ENCODE results near the gene MUC5AC. TPM values are rescaled to one million over a fixed set of nuclear protein-coding genes. Genes with fewer than 3 reads are reported as not detected.

MUC5AC gene
- total and polyA plus RNA-seq, 5 donors, result not detected

GRCh38 chr11:1196516-1197391 is 39.0 kb downstream of the MUC5AC start:
- no peaks in the 10 kb centered on the region for H3K4me1 ChIP-seq (ENCODE audit: control insufficient read depth, insufficient read depth, low read length)
- H3K4me3 ChIP-seq (ENCODE audit: low read length), result no peak overlapping the region
- 77% methylated on average over 28 of the region's 28 CpGs for WGBS
- no peaks in the 10 kb centered on the region for H3K27me3 ChIP-seq (ENCODE audit: control insufficient read depth, insufficient read depth)
- ATAC-seq (no peak), DNase-seq (no peak)
- H3K9me3 ChIP-seq (ENCODE audit: control insufficient read depth, low read length), result no peaks in the 10 kb centered on the region
- intact Hi-C loops (cut with DNase I), result loop anchor here in 1 of 4 donors (10.0 kb wide), 1 partner anchor 228 kb away; no protein-coding TSS in a partner anchor
- no peak overlapping the region for H3K27ac ChIP-seq (ENCODE audit: low read length)

GRCh38 chr11:1197431-1197885 is 39.7 kb downstream of the MUC5AC start:
- H3K27ac ChIP-seq (ENCODE audit: low read length), result no peak overlapping the region
- no peaks in the 10 kb centered on the region for H3K4me1 ChIP-seq (ENCODE audit: control insufficient read depth, insufficient read depth, low read length)
- ATAC-seq (no peak), DNase-seq (no peak)
- 81% methylated on average over 29 of the region's 29 CpGs for WGBS
- intact Hi-C loops (cut with DNase I), result loop anchor here in 1 of 4 donors (10.0 kb wide), 1 partner anchor 227 kb away; no protein-coding TSS in a partner anchor
- H3K27me3 ChIP-seq (ENCODE audit: control insufficient read depth, insufficient read depth), result no peaks in the 10 kb centered on the region
- no peak overlapping the region for H3K4me3 ChIP-seq (ENCODE audit: low read length)
- no peaks in the 10 kb centered on the region for H3K9me3 ChIP-seq (ENCODE audit: control insufficient read depth, low read length)

- no peak for DNase-seq
- no peaks in the 10 kb centered on the region for H3K27me3 ChIP-seq (ENCODE audit: control insufficient read depth, insufficient read depth)
Observed at GRCh38 chr11:1197886-1198560, 40.3 kb downstream of the MUC5AC start.

DNA sequence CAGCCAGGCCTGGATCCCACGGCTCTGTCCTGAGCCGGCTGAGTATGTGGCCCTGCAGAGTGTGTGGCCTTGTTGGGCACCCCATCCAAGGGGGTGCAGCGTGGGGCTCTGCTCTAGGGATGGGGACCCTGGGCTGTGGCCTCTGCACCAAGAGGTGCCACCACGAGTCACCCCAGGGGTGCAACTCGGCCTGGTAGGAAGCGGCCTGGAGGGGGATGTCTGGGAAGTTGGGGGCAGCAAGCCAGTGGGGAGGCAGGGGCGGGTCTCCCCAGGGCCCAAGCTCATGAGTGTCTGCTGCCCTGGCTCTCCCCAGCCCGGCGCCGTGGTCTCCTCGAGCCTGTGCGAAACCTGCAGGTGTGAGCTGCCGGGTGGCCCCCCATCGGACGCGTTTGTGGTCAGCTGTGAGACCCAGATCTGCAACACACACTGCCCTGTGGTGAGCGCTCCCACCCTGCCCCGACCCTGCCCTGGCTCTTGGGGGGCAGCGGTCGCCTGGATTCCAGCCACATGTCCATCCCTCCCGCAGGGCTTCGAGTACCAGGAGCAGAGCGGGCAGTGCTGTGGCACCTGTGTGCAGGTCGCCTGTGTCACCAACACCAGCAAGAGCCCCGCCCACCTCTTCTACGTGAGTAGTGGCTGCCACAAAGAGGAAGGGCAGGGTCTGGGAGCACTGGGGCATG is 40.9 kb downstream of the MUC5AC start:
- Histone ChIP-seq H3K27me3 (ENCODE audit: control insufficient read depth, insufficient read depth) (no peaks in the 10 kb centered on the region), H3K4me3 (ENCODE audit: low read length) (no peak overlapping the region), H3K9me3 (ENCODE audit: control insufficient read depth, low read length) (no peaks in the 10 kb centered on the region), H3K27ac (ENCODE audit: low read length) (no peak overlapping the region), H3K4me1 (ENCODE audit: control insufficient read depth, insufficient read depth, low read length) (no peaks in the 10 kb centered on the region)
- DNase-seq, result peak in 1 of 3 donors; percentile 52
- WGBS, result 79% methylated on average over 26 of the region's 26 CpGs
- intact Hi-C loops (cut with DNase I), result loop anchor here in 1 of 4 donors (10.0 kb wide), 1 partner anchor 226 kb away; no protein-coding TSS in a partner anchor
- no peak for ATAC-seq

More at GRCh38 chr11:1197886-1198560, 40.3 kb downstream of the MUC5AC start:
- Histone ChIP-seq H3K4me3 (ENCODE audit: low read length) (no peak overlapping the region), H3K4me1 (ENCODE audit: control insufficient read depth, insufficient read depth, low read length) (no peaks in the 10 kb centered on the region), H3K9me3 (ENCODE audit: control insufficient read depth, low read length) (no peaks in the 10 kb centered on the region), H3K27ac (ENCODE audit: low read length) (no peak overlapping the region)
- intact Hi-C loops (cut with DNase I), result loop anchor here in 1 of 4 donors (10.0 kb wide), 1 partner anchor 227 kb away; no protein-coding TSS in a partner anchor
- no peak for ATAC-seq
- WGBS, result 71% methylated on average over 33 of the region's 33 CpGs

GRCh38 chr11:1199241-1199750 is 41.5 kb downstream of the MUC5AC start:
- no peaks in the 10 kb centered on the region for H3K9me3 ChIP-seq (ENCODE audit: control insufficient read depth, low read length)
- H3K4me1 ChIP-seq (ENCODE audit: control insufficient read depth, insufficient read depth, low read length), result no peaks in the 10 kb centered on the region
- no peak for ATAC-seq
- H3K27ac ChIP-seq (ENCODE audit: low read length), result no peak overlapping the region
- no peak overlapping the region for H3K4me3 ChIP-seq (ENCODE audit: low read length)
- 71% methylated on average over 27 of the region's 27 CpGs for WGBS
- no peak for DNase-seq
- intact Hi-C loops (cut with DNase I), result loop anchor here in 1 of 4 donors (10.0 kb wide), 1 partner anchor 226 kb away; no protein-coding TSS in a partner anchor
- no peaks in the 10 kb centered on the region for H3K27me3 ChIP-seq (ENCODE audit: control insufficient read depth, insufficient read depth)

- WGBS, result 70% methylated on average over 47 of the region's 47 CpGs
- no peak overlapping the region for H3K27ac ChIP-seq (ENCODE audit: low read length)
- no peak for DNase-seq
- no peaks in the 10 kb centered on the region for H3K4me1 ChIP-seq (ENCODE audit: control insufficient read depth, insufficient read depth, low read length)
- intact Hi-C loops (cut with DNase I), result loop anchor here (5.0 to 10.0 kb wide), 4 partner anchors 225 to 372 kb away; partner anchors contain the start of gene DUSP8 (in 2 of the 4)
- H3K9me3 ChIP-seq (ENCODE audit: control insufficient read depth, low read length), result no peaks in the 10 kb centered on the region
- H3K4me3 ChIP-seq (ENCODE audit: low read length), result no peak overlapping the region
- no peak for ATAC-seq
- H3K27me3 ChIP-seq (ENCODE audit: control insufficient read depth, insufficient read depth), result no peaks in the 10 kb centered on the region
Observed at GRCh38 chr11:1199751-1200610, 42.2 kb downstream of the MUC5AC start.

- no peaks in the 10 kb centered on the region for H3K4me1 ChIP-seq (ENCODE audit: control insufficient read depth, insufficient read depth, low read length)
- no peak overlapping the region for H3K4me3 ChIP-seq (ENCODE audit: low read length)
- DNase-seq (peak in 1 of 3 donors; percentile 36), ATAC-seq (no peak)
- intact Hi-C loops (cut with DNase I), result loop anchor here (5.0 to 10.0 kb wide), 3 partner anchors 314 to 372 kb away; partner anchors contain the start of gene DUSP8 (in 2 of the 4)
- no peaks in the 10 kb centered on the region for H3K9me3 ChIP-seq (ENCODE audit: control insufficient read depth, low read length)
- H3K27ac ChIP-seq (ENCODE audit: low read length), result no peak overlapping the region
- WGBS, result 77% methylated on average over 16 of the region's 16 CpGs
- H3K27me3 ChIP-seq (ENCODE audit: control insufficient read depth, insufficient read depth), result no peaks in the 10 kb centered on the region
Observed at GRCh38 chr11:1200611-1201191, 42.9 kb downstream of the MUC5AC start.

GRCh38 chr11:1201395-1202153 is 43.8 kb downstream of the MUC5AC start:
- Histone ChIP-seq H3K4me3 (ENCODE audit: low read length) (no peak overlapping the region), H3K27me3 (ENCODE audit: control insufficient read depth, insufficient read depth) (no peaks in the 10 kb centered on the region), H3K4me1 (ENCODE audit: control insufficient read depth, insufficient read depth, low read length) (no peaks in the 10 kb centered on the region), H3K9me3 (ENCODE audit: control insufficient read depth, low read length) (no peaks in the 10 kb centered on the region), H3K27ac (ENCODE audit: low read length) (no peak overlapping the region)
- intact Hi-C loops (cut with DNase I), result loop anchor here (2.0 to 10.0 kb wide), 4 partner anchors 313 to 371 kb away; partner anchors contain the start of gene DUSP8 (in 2 of the 4)
- ATAC-seq, result no peak
- 88% methylated on average over 4 of the region's 4 CpGs for WGBS
- DNase-seq, result no peak
